DOHH2 (cell line): ENCODE data around the gene CTIF.

Source experiments
- H3F3A ChIP-seq: fragments of 200-600 bp; sonication (generic), shearing (Covaris generic); 2 replicates; pipeline ENCODE4 v1.6.0; 2016; ENCODE audit warnings: antibody characterized with exemption, mild to moderate bottlenecking; ENCODE audit not compliant: control insufficient read depth, insufficient read depth
- H3K27ac ChIP-seq: fragments of 200-600 bp; sonication (generic); 2 replicates; pipeline ENCODE4 v1.5.1; 2014; ENCODE audit warnings: low read depth, mild to moderate bottlenecking, low read length, moderate library complexity
- H3K27me3 ChIP-seq: fragments of 200-600 bp; sonication (generic); 2 replicates; pipeline ENCODE4 v1.6.1; 2014; ENCODE audit warnings: mild to moderate bottlenecking, low read length, mixed read lengths; ENCODE audit not compliant: control insufficient read depth
- H3K36me3 ChIP-seq: fragments of 200-600 bp; sonication (generic); 2 replicates; pipeline ENCODE4 v1.6.1; 2014; ENCODE audit warnings: mild to moderate bottlenecking, low read length, moderate library complexity, mixed read lengths; ENCODE audit not compliant: control insufficient read depth
- H3K4me1 ChIP-seq: fragments of 200-600 bp; sonication (generic); 2 replicates; pipeline ENCODE4 v1.6.1; 2014; ENCODE audit warnings: mild to moderate bottlenecking, low read length, mixed read lengths; ENCODE audit not compliant: control insufficient read depth
- H3K4me2 ChIP-seq: fragments of 200-600 bp; sonication (generic); 2 replicates; pipeline ENCODE4 v1.6.0; 2014; ENCODE audit warnings: mild to moderate bottlenecking, low read length, moderate library complexity
- H3K4me3 ChIP-seq: fragments of 200-600 bp; sonication (generic); 2 replicates; pipeline ENCODE4 v1.5.1; 2014; ENCODE audit warnings: mild to moderate bottlenecking, low read length, mixed read lengths
- H3K79me2 ChIP-seq: fragments of 200-600 bp; sonication (generic); 2 replicates; pipeline ENCODE4 v1.6.1; 2014; ENCODE audit warnings: mild to moderate bottlenecking, low read length, mixed read lengths; ENCODE audit not compliant: control insufficient read depth
- H3K9me2 ChIP-seq: fragments of 200-600 bp; sonication (generic); replicated peaks from 2 replicates; pipeline ENCODE4 v1.6.1; 2014; ENCODE audit warnings: mild to moderate bottlenecking, low read length, mixed read lengths; ENCODE audit not compliant: control insufficient read depth
- H3K9me3 ChIP-seq: fragments of 200-600 bp; sonication (generic); 2 replicates; pipeline ENCODE4 v1.6.1; 2014; ENCODE audit warnings: antibody characterized with exemption, low read length, mixed read lengths; ENCODE audit not compliant: control insufficient read depth, insufficient read depth
- H4K20me1 ChIP-seq: fragments of 200-600 bp; sonication (generic); 2 replicates; pipeline ENCODE4 v1.6.0; 2014; ENCODE audit warnings: low read depth, mild to moderate bottlenecking, antibody characterized with exemption, low read length, moderate library complexity; ENCODE audit not compliant: control insufficient read depth, insufficient read depth
- CTCF ChIP-seq: fragments of 200-600 bp; sonication (generic); IDR thresholded peaks from one replicate; pipeline ENCODE4 v1.5.1; 2014; ENCODE audit warnings: antibody characterized with exemption, mild to moderate bottlenecking, low read depth, low read length; ENCODE audit not compliant: poor library complexity, severe bottlenecking
- EZH2phosphoT487 ChIP-seq: fragments of 200-600 bp; sonication (generic); IDR thresholded peaks from 2 replicates; pipeline ENCODE4 v1.6.1; 2017; ENCODE audit warnings: borderline replicate concordance, mild to moderate bottlenecking, antibody characterized with exemption, low read length, moderate library complexity, mixed read lengths

The CTIF gene

DNA sequence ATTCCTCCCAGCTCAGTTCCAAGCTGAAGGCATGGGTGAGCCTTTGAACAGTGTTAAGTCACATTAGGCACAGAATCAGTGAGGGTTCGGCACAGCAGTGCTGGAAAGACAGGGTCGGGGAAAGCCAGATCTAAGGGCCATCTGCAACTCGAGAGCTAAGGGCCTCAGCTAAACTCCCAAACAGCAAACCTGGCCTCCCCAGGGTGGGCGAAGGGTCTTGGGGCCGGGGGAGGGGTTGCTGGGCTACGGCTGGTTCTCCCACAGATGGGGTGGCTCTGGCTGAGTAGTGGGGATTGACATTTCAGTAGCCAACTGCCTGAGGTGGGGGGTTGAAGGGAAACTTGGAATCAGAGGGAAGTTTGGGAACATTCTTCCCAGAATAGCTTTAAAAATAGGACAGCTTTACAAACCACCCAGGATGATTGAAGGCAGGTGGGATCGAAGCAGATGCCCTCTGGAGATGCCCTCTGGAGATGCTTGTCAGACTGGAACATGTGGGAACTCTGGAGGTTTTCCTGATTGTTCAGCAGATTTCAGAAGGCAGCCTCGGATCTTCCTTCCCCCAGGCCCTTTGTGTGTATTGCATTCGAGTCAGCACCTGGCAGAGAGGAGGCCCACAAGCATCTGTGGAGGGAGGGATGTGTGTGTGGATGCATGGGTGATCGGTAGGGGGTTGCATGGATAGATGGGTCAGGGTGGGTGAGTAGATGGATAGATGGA lies 255.6 kb downstream of the CTIF start:
- Histone ChIP-seq H3K4me1 (peaks cover 5% of the 10 kb centered on the region), H3F3A (no peaks in the 10 kb centered on the region), H3K27me3 (peaks cover 8% of the 10 kb centered on the region; the same call in 1 of the 2 replicates), H3K27ac (no peak overlapping the region), H3K9me2 (no peaks in the 10 kb centered on the region), H3K4me3 (no peak overlapping the region), H4K20me1 (no peaks in the 10 kb centered on the region), H3K9me3 (no peaks in the 10 kb centered on the region), H3K4me2 (no peak overlapping the region), H3K79me2 (no peaks in the 10 kb centered on the region), H3K36me3 (no peaks in the 10 kb centered on the region)
- no peak for TF ChIP-seq CTCF
- no peak for TF ChIP-seq EZH2phosphoT487

DNA sequence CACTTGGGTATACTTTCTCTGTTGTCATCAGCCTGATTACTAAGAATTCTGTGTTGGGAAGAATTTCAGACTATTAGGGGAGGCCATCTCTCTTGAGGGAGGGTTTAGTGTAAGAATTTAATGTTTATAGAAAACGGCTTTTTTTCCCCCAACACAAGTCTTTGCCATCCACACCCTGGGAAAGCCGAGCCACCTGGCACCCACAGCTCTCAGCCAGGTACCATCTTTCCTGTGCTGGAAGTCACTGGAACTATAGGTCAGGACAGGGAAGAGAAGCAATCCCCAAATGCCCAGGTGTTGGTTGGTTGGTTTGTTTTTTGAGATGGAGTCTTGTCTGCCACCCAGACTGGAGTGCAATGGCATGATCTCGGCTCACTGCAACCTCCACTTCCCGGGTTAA lies 256.9 kb downstream of the CTIF start:
- Histone ChIP-seq H3K27ac (no peak overlapping the region), H3K4me2 (no peak overlapping the region), H3K27me3 (peaks cover 8% of the 10 kb centered on the region; the same call in 1 of the 2 replicates), H3F3A (no peaks in the 10 kb centered on the region), H3K36me3 (no peaks in the 10 kb centered on the region), H3K4me3 (no peak overlapping the region), H3K9me3 (no peaks in the 10 kb centered on the region), H3K4me1 (peaks cover 10% of the 10 kb centered on the region), H4K20me1 (no peaks in the 10 kb centered on the region), H3K79me2 (no peaks in the 10 kb centered on the region), H3K9me2 (no peaks in the 10 kb centered on the region)
- no peak for TF ChIP-seq CTCF
- no peak for TF ChIP-seq EZH2phosphoT487

GRCh38 chr18:48796491-48797205 lies 257.8 kb downstream of the CTIF start:
- H3K79me2 ChIP-seq = no peaks in the 10 kb centered on the region
- no peaks in the 10 kb centered on the region for H3F3A ChIP-seq
- no peaks in the 10 kb centered on the region for H3K9me2 ChIP-seq
- TF ChIP-seq EZH2phosphoT487 = no peak
- TF ChIP-seq CTCF = no peak
- no peaks in the 10 kb centered on the region for H3K9me3 ChIP-seq
- H3K27me3 ChIP-seq = peaks cover 8% of the 10 kb centered on the region; the same call in 1 of the 2 replicates
- peaks cover 14% of the 10 kb centered on the region for H3K4me1 ChIP-seq
- H3K4me2 ChIP-seq = no peak overlapping the region
- H3K36me3 ChIP-seq = no peaks in the 10 kb centered on the region
- no peak overlapping the region for H3K4me3 ChIP-seq
- H3K27ac ChIP-seq = no peak overlapping the region
- H4K20me1 ChIP-seq = no peaks in the 10 kb centered on the region
